Measurements from ENCODE around the gene CLINT1.
"Not testable (repeated sequence)": the region's sequence is repeated elsewhere in the genome, so short reads cannot be mapped to it uniquely, and the experiment has no call there.

Gene CLINT1

DNA sequence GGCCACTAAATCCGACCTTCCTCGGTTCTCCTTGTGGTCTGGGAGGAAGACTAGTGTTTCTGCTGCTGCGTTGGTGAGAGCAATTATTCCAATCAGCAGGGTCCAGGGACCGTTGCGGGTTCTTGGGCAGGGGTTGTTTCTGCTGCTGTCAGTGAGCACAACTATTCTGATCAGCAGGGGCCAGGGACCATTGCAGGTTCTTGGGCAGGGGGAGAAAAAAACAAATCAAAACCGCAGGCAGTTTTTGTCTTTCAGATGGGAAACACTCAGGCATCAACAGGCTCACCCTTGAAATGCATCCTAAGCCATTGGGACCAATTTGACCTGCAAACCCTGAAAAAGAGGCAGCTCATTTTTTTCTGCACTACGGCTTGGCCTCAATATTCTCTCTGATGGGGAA, 22.6 kb upstream of the CLINT1 start:
- not testable (repeated sequence) for H3K27me3 ChIP-seq (ENCODE audit: control insufficient read depth, insufficient read depth, low read length); H3K9ac ChIP-seq (ENCODE audit: low read length); H3K36me3 ChIP-seq (ENCODE audit: control insufficient read depth, insufficient read depth, low read length); H3K27ac ChIP-seq (ENCODE audit: low read depth, low read length); H3K4me3 ChIP-seq (ENCODE audit: low read length); H3K4me1 ChIP-seq (ENCODE audit: control insufficient read depth, insufficient read depth, low read length)

DNA sequence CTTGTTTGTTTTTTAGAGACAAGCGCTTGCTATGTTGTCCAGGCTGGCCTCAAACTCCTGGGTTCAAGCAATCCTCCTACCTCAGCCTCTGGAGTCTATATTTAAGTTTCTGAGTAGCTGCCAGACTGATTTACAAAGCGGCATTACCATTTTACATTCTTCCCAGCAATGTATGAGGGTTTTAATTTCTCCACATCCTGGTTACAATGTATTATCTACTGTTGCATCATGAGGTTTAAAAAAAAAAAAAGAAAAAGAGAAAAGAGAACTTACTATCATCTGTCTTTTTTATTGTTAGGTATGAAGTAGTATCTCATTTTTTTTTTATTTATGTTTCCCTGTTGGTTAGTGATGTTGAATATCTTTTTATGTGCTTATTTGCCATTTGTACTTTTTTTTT, 18.9 kb upstream of the CLINT1 start:
- Histone ChIP-seq H3K27me3 (ENCODE audit: control insufficient read depth, insufficient read depth, low read length) (no peaks in the 10 kb centered on the region), H3K4me3 (ENCODE audit: low read length) (no peak overlapping the region), H3K27ac (ENCODE audit: low read depth, low read length) (no peak overlapping the region), H3K4me1 (ENCODE audit: control insufficient read depth, insufficient read depth, low read length) (no peaks in the 10 kb centered on the region), H3K9ac (ENCODE audit: low read length) (no peak overlapping the region), H3K36me3 (ENCODE audit: control insufficient read depth, insufficient read depth, low read length) (no peaks in the 10 kb centered on the region)

DNA sequence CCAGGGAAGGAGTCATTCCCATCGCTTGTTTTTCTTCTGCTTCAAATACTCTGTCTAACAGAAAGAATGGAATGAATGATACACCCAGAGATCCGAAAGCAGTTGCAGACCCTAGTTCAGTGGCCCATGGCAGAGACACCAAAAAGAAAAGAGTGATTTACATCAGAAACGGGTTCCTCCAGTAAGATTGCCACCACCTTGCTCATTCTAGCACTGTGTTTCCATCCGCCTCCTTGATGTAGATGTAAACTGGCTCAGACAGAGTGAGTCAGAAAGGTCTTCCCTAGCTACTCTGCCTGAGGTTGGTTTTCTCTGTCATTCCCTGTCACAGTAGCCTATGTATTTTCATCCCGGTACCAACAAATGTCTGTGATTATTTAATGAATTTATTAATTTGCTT, 15.9 kb upstream of the CLINT1 start:
- no peaks in the 10 kb centered on the region for H3K4me1 ChIP-seq (ENCODE audit: control insufficient read depth, insufficient read depth, low read length)
- no peak overlapping the region for H3K4me3 ChIP-seq (ENCODE audit: low read length)
- H3K36me3 ChIP-seq (ENCODE audit: control insufficient read depth, insufficient read depth, low read length), result no peaks in the 10 kb centered on the region
- H3K27ac ChIP-seq (ENCODE audit: low read depth, low read length), result no peak overlapping the region
- no peak overlapping the region for H3K9ac ChIP-seq (ENCODE audit: low read length)
- no peaks in the 10 kb centered on the region for H3K27me3 ChIP-seq (ENCODE audit: control insufficient read depth, insufficient read depth, low read length)

DNA sequence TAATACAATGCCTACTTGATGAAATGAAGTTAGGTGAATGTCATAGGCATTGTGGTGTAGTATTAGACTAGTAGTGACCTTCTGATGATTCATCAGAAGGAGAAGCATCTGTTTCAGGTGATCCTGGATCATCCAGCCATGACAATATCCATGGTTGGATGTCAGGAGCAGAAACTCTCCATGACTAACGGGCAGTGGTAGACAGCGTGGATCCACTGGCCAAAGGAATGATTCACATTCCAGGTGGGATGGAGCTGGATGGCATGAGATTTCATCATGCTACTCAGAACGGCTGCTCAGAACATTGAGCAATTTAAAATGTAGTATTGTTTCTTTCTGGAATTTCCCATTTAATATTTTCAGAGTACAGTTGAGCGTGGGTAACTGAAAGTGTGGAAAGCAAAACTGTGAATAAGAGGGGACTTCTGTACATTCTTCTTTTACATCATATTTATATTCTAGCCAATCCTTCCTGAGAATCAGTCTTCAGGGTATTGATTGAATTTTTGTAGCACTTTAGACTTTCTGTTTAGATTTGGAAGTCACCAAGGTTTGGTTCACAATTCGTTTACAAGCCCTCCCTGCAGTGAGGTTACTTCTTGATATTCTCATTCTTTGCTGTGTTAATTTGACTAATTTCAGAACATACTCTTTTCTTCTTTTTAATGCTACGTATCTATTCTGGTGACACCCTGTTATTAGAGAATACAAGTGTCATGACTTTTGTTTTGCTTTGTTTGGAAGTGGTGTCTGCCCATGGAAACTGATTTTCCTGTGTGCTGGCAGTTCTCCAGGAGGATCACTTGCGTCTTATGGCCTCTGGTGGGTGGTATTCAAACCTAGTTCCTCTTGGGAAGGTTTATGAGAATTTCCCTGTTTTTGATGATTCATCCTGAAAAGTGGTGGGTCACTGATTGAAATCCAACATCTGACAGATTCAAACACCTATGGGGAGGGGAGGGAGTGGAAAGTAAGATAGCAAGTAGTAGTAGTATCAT, 12.2 kb upstream of the CLINT1 start:
- H3K36me3 ChIP-seq (ENCODE audit: control insufficient read depth, insufficient read depth, low read length), result no peaks in the 10 kb centered on the region
- no peak overlapping the region for H3K9ac ChIP-seq (ENCODE audit: low read length)
- no peak overlapping the region for H3K27ac ChIP-seq (ENCODE audit: low read depth, low read length)
- no peaks in the 10 kb centered on the region for H3K27me3 ChIP-seq (ENCODE audit: control insufficient read depth, insufficient read depth, low read length)
- H3K4me1 ChIP-seq (ENCODE audit: control insufficient read depth, insufficient read depth, low read length), result no peaks in the 10 kb centered on the region
- no peak overlapping the region for H3K4me3 ChIP-seq (ENCODE audit: low read length)

DNA sequence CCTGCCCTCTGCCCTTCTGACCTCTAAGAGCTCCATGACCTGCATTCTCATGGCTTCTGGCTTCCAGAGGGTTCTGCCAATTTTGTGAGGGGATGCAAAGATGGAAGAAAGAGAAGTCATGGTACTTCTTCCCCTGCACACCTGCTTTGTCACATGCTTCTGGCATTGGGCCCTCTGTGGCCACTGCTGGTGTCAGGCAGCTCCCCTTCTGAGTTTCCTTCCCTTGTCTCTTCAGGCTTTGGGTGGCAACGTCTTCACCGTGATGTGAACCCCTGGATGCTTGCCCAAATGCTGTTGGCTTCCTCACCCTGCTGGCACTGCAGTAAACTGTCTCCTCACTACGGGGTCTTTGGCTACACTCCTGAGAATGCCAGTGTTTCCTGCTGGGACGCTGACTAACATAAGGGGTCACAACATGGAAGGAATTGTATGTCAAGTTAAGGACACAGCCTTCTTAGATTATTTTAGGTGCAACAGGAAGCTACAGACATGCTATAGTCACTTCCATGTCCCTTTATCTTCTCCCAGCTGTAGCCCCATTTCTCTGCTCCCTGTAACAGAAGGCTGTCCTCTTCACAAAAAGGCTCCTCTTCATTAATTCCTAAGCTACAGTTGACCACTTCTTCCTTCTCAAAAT, 8.9 kb upstream of the CLINT1 start:
- Histone ChIP-seq H3K9ac (ENCODE audit: low read length) (no peak overlapping the region), H3K4me1 (ENCODE audit: control insufficient read depth, insufficient read depth, low read length) (no peaks in the 10 kb centered on the region)

DNA sequence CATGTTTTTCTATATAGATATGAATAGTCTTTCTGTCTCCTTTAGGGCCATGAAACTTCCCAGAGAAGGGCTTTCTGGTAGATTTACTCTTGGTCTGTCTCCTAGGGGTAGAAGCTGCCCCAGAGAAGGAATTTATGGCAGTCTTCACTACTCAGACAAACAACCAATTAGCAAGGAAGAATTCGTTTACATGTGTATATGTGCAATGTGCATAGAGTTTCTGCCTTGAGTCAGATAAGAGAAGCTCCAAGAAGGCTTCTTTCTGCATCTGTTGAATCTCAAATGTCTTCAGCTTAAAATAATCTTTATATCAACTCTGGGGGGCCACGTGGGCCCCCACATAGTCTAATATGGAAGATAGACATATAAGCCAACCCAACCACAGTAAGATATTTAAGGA, 7.6 kb upstream of the CLINT1 start:
- Histone ChIP-seq H3K27ac (ENCODE audit: low read depth, low read length) (no peak overlapping the region), H3K27me3 (ENCODE audit: control insufficient read depth, insufficient read depth, low read length) (no peaks in the 10 kb centered on the region), H3K9ac (ENCODE audit: low read length) (no peak overlapping the region), H3K4me1 (ENCODE audit: control insufficient read depth, insufficient read depth, low read length) (no peaks in the 10 kb centered on the region), H3K4me3 (ENCODE audit: low read length) (no peak overlapping the region), H3K36me3 (ENCODE audit: control insufficient read depth, insufficient read depth, low read length) (no peaks in the 10 kb centered on the region)

More for the DNA sequence above, 8.9 kb upstream of the CLINT1 start:
- H3K4me3 ChIP-seq (ENCODE audit: low read length), result no peak overlapping the region
- no peak overlapping the region for H3K27ac ChIP-seq (ENCODE audit: low read depth, low read length)
- no peaks in the 10 kb centered on the region for H3K36me3 ChIP-seq (ENCODE audit: control insufficient read depth, insufficient read depth, low read length)
- no peaks in the 10 kb centered on the region for H3K27me3 ChIP-seq (ENCODE audit: control insufficient read depth, insufficient read depth, low read length)

DNA sequence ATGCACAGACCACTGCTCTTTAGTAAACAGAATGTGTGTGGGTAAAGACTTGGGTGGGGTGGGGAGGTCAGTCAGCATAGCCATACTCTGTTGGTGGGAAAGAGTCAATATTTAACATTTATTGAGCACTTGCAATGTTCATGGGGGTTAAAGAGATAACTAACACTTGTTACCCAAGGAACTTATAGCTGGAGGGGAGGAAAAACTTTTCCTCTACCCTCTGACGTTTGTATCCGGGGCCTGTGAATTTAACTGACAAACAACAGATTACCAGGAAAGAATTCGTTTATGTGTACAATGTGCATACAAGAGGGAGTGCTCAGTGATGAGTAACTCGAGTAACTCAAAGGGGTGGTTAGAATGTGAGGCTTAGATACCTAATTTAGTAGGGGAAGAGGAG, 6.8 kb upstream of the CLINT1 start:
- Histone ChIP-seq H3K9ac (ENCODE audit: low read length) (no peak overlapping the region), H3K4me3 (ENCODE audit: low read length) (no peak overlapping the region), H3K4me1 (ENCODE audit: control insufficient read depth, insufficient read depth, low read length) (no peaks in the 10 kb centered on the region), H3K27me3 (ENCODE audit: control insufficient read depth, insufficient read depth, low read length) (no peaks in the 10 kb centered on the region), H3K36me3 (ENCODE audit: control insufficient read depth, insufficient read depth, low read length) (no peaks in the 10 kb centered on the region), H3K27ac (ENCODE audit: low read depth, low read length) (peak overlapping the region; percentile 51)

DNA sequence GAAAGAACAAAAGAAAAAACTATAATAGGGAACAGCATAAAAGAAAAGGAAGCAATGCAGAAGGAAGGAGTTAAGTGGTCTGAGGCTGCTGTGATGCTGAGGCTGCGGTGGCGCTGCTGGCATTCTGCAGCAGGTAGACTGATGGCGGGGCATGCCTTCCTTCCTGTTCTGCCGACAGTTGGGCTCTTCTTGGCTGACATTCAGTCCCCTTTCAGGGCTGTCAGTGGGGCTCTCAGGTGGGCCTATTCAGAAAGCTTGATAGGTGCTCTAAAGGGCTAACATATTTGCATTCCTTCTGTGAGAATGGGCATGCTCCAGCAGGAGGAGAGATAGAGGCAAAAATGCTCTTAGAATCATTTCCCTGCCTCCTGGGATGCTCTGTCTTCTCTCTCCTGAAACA, 5.1 kb upstream of the CLINT1 start:
- H3K27ac ChIP-seq (ENCODE audit: low read depth, low read length), result no peak overlapping the region
- H3K36me3 ChIP-seq (ENCODE audit: control insufficient read depth, insufficient read depth, low read length), result no peaks in the 10 kb centered on the region
- H3K4me3 ChIP-seq (ENCODE audit: low read length), result no peak overlapping the region
- H3K4me1 ChIP-seq (ENCODE audit: control insufficient read depth, insufficient read depth, low read length), result no peaks in the 10 kb centered on the region
- no peak overlapping the region for H3K9ac ChIP-seq (ENCODE audit: low read length)
- no peaks in the 10 kb centered on the region for H3K27me3 ChIP-seq (ENCODE audit: control insufficient read depth, insufficient read depth, low read length)

DNA sequence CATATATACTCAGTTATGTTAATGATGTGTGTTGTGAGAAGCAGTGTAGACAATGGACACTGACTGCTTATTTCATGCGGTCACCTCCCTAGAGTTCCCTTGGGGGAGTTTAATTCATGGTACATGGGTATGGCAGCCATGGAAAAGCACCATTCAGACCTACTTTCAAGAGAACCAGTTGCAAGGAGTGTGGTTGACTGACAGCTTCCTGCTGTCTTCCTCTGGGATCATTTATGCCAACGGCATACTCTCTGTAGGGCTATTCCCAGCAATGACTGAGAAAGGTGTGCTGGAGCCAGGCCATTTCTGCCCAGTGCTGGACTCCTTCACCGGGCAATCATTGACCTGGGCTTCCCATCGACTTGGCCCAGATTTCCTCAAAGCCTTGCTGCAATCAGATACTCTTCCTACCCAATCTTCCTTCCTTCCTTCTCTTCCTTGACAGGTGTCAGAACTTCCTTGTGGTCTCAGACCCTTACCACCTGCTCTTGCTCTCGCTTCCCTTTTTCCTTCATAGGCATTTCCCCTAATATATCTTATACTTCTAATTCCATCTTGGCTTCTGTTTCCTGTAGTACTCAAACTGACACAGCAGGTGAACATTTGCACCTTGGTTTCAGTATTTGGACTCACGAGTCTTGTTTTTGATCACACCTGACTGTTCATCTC, 3.4 kb upstream of the CLINT1 start:
- H3K36me3 ChIP-seq (ENCODE audit: control insufficient read depth, insufficient read depth, low read length), result no peaks in the 10 kb centered on the region
- H3K4me3 ChIP-seq (ENCODE audit: low read length), result no peak overlapping the region
- H3K27me3 ChIP-seq (ENCODE audit: control insufficient read depth, insufficient read depth, low read length), result no peaks in the 10 kb centered on the region
- no peak overlapping the region for H3K9ac ChIP-seq (ENCODE audit: low read length)
- H3K27ac ChIP-seq (ENCODE audit: low read depth, low read length), result no peak overlapping the region
- no peaks in the 10 kb centered on the region for H3K4me1 ChIP-seq (ENCODE audit: control insufficient read depth, insufficient read depth, low read length)

DNA sequence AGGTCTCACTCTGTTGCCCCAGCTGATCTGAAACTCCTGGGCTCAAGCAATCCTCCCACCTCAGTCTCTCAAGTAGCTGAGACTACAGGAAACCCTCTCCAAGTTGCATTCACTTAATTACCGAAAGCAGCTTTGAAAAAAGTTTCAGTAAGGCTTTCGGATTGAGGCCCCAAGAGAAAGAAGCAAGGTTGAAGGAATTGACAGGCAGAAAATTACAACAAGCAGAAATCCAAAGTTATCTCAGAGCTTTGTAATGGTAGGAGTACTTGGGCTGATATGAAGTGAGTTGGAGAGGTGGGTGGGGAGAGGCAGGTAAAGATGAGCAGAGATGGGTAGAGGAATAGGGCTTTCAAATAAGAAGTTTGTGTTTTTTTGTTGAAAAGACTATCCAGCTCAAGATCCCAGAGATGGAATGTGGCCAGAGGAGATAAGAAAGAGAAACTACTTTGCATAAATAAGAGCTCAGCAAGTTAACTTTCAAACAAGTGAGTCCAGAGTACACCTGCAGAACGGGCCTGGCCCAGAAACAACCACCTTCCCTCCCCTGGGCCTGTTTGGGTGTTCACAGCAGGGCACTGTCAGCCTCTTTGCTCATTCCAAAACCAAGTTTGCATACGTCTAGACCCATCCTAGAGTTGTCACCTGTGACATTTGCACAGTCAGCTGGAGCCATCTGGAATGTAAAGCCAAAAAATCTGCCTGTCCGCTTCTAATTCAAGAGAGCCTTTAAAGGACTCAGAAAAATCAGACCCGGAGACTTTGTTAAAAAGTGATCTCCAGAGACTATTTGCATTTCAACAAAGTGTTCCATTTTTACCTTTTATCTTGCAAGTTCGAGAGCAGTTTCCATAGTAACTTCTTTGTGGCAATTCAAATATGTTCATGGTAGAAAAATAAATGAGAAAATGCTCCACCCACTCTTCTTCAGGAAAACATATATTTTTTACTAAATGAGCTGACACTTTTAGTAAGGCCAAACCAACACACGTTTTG, 2.2 kb upstream of the CLINT1 start:
- no peak overlapping the region for H3K27ac ChIP-seq (ENCODE audit: low read depth, low read length)
- no peaks in the 10 kb centered on the region for H3K36me3 ChIP-seq (ENCODE audit: control insufficient read depth, insufficient read depth, low read length)
- H3K27me3 ChIP-seq (ENCODE audit: control insufficient read depth, insufficient read depth, low read length), result no peaks in the 10 kb centered on the region
- no peak overlapping the region for H3K9ac ChIP-seq (ENCODE audit: low read length)
- H3K4me3 ChIP-seq (ENCODE audit: low read length), result no peak overlapping the region
- peaks cover 3% of the 10 kb centered on the region for H3K4me1 ChIP-seq (ENCODE audit: control insufficient read depth, insufficient read depth, low read length)

DNA sequence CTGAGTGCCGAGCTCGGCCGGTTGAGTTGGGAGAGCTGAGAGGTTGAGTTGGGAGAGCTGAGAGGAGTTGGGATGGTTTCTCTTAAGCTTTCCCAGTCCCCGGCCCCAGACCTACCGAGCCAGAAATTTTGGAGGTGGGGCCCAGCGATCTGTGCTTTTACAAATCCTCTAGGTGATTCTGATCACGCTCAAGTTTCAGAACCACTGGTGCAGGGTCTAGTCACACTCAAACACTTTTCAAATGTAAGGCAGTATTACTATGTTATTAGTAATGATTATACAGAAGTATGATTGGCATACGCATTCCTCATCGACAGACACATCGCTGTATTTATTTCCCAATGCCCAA, 256 bp upstream of the CLINT1 start:
- Histone ChIP-seq H3K4me1 (ENCODE audit: control insufficient read depth, insufficient read depth, low read length) (peaks cover 3% of the 10 kb centered on the region), H3K9ac (ENCODE audit: low read length) (no peak overlapping the region), H3K27ac (ENCODE audit: low read depth, low read length) (peak overlapping the region; percentile 95)

More for the DNA sequence above, 256 bp upstream of the CLINT1 start:
- no peaks in the 10 kb centered on the region for H3K36me3 ChIP-seq (ENCODE audit: control insufficient read depth, insufficient read depth, low read length)
- peak overlapping the region; percentile 45 for H3K4me3 ChIP-seq (ENCODE audit: low read length)
- H3K27me3 ChIP-seq (ENCODE audit: control insufficient read depth, insufficient read depth, low read length), result no peaks in the 10 kb centered on the region

All from rectal smooth muscle tissue (tissue), 1 donor.